Esophagus muscularis mucosa (tissue), 4 donors: Measurements from ENCODE around the gene ADIPOR1. TPM values are rescaled to one million over a fixed set of nuclear protein-coding genes. Genes with fewer than 3 reads are reported as not detected.

Experiments used
- DNase-seq: peaks from one replicate; pipeline ENCODE4 v3.0.0-alpha.2; 2017; ENCODE audit errors: extremely low spot score
- H3K27ac ChIP-seq, 4 donors: fragments of 200-600 bp; sonication (generic); replicated peaks in 1 of 4; 1 replicate in 3 of 4; 2 replicates in 1 of 4; pipeline ENCODE4 v1.5.1; 2016 to 2019; ENCODE audit warnings: mild to moderate bottlenecking in 1 of 4
- H3K27me3 ChIP-seq, 4 donors: fragments of 200-600 bp; sonication (generic); one replicate each; pipeline versions ENCODE4 v1.5.1 to v1.6.0; 2016 to 2019
- H3K36me3 ChIP-seq, 4 donors: fragments of 200-600 bp; sonication (generic); one replicate each; pipeline ENCODE4 v1.5.1; 2016 to 2019
- H3K4me1 ChIP-seq, 4 donors: fragments of 200-600 bp; sonication (generic); one replicate each; pipeline ENCODE4 v1.5.1; 2016 to 2019
- H3K4me3 ChIP-seq, 4 donors: fragments of 200-600 bp; sonication (generic); 1 replicate in 2 of 4; 2 replicates in 2 of 4; pipeline ENCODE4 v1.5.1; 2016 to 2019; ENCODE audit warnings: mild to moderate bottlenecking in 4 of 4, moderate library complexity in 1 of 4
- H3K9me3 ChIP-seq, 4 donors: fragments of 200-600 bp; sonication (generic); 1 replicate in 3 of 4; 2 replicates in 1 of 4; pipeline ENCODE4 v1.5.1; 2016 to 2019
- CTCF ChIP-seq, 3 experiments: fragments of 200-600 bp in 2 of 3; fragments of 450-650 bp in 1 of 3; sonication (generic) in 2 of 3; IDR thresholded peaks; one replicate each; pipeline ENCODE4 v1.5.1; 2017 to 2019; ENCODE audit warnings: antibody characterized with exemption in 3 of 3, mild to moderate bottlenecking in 2 of 3, moderate library complexity in 1 of 3
- EP300 ChIP-seq: sonication (generic); formaldehyde crosslinking; IDR thresholded peaks from one replicate; pipeline ENCODE4 v1.6.1; 2017; ENCODE audit warnings: antibody characterized with exemption
- POLR2A ChIP-seq: fragments of 450-650 bp; IDR thresholded peaks from one replicate; pipeline ENCODE4 v1.6.1; 2017; ENCODE audit warnings: antibody characterized with exemption, moderate library complexity, mild to moderate bottlenecking, low read depth
- POLR2AphosphoS5 ChIP-seq, 2 donors: sonication (generic); formaldehyde crosslinking; IDR thresholded peaks; one replicate each; pipeline ENCODE4 v1.6.1; 2017; ENCODE audit warnings: antibody characterized with exemption in 2 of 2
- WGBS: methylation state at CpG from one replicate; pipeline ENCODE4 v1.1.5; 2018; 5-methylcytosine and 5-hydroxymethylcytosine counted together
- intact Hi-C: fragments of 100-400 bp; cut with DNase I; formaldehyde crosslinking; loops from one replicate; pipeline ENCODE4 v1.15.1; 2023
- total RNA-seq, 4 donors: library from RNA; depleted of rRNA; stranded (reverse); fragments of >200 nt; gene quantifications; one replicate each; pipeline versions ENCODE4 v1.1.0 to v1.2.1, GENCODE V29; 2016

Gene ADIPOR1
- total RNA-seq, 4 donors from 2014 or later, result 53.6 to 93.4 (median 70.0) TPM

- Histone ChIP-seq H3K36me3 (no peaks in the 10 kb centered on the region), H3K27me3 (peaks cover 0 to 8% (median 0%) of the 10 kb centered on the region in 4 donors), H3K4me3 (no peak overlapping the region), H3K4me1 (no peaks in the 10 kb centered on the region), H3K9me3 (no peaks in the 10 kb centered on the region), H3K27ac (no peak overlapping the region)
- DNase-seq, result no peak
- TF ChIP-seq POLR2AphosphoS5 (IDR thresholded peaks at IDR 0.05), result no peak
- TF ChIP-seq POLR2A, result no peak
- TF ChIP-seq EP300, result no peak
- no peak for TF ChIP-seq CTCF (IDR thresholded peaks at IDR 0.05)
- intact Hi-C loops, result no loop called here
- 73% methylated on average over 3 of the region's 3 CpGs for WGBS
Measured at GRCh38 chr1:202982715-202983430, 24.8 kb upstream of the ADIPOR1 start.

- Histone ChIP-seq H3K27ac (no peak overlapping the region), H3K4me1 (no peaks in the 10 kb centered on the region), H3K27me3 (peaks cover 0 to 8% (median 0%) of the 10 kb centered on the region in 4 donors), H3K9me3 (no peaks in the 10 kb centered on the region), H3K36me3 (no peaks in the 10 kb centered on the region), H3K4me3 (no peak overlapping the region)
- TF ChIP-seq EP300 (no peak), POLR2A (no peak), POLR2AphosphoS5 (IDR thresholded peaks at IDR 0.05) (no peak), CTCF (IDR thresholded peaks at IDR 0.05) (no peak)
- 75% methylated on average over 2 of the region's 2 CpGs for WGBS
- DNase-seq, result no peak
- intact Hi-C loops, result no loop called here
Measured at GRCh38 chr1:202981939-202982338, 23.8 kb upstream of the ADIPOR1 start.

GRCh38 chr1:202979459-202979858, 21.3 kb upstream of the ADIPOR1 start:
- DNase-seq, result no peak
- Histone ChIP-seq H3K27me3 (peaks cover 0 to 12% (median 0%) of the 10 kb centered on the region in 4 donors), H3K4me3 (no peak overlapping the region), H3K4me1 (no peaks in the 10 kb centered on the region), H3K9me3 (no peaks in the 10 kb centered on the region), H3K27ac (no peak overlapping the region), H3K36me3 (no peaks in the 10 kb centered on the region)
- intact Hi-C loops, result no loop called here
- TF ChIP-seq EP300, result no peak
- no peak for TF ChIP-seq POLR2A
- no peak for TF ChIP-seq POLR2AphosphoS5 (IDR thresholded peaks at IDR 0.05)
- TF ChIP-seq CTCF (IDR thresholded peaks at IDR 0.05), result no peak
- 88% methylated on average over 2 of the region's 2 CpGs for WGBS

GRCh38 chr1:202976633-202977032, 18.5 kb upstream of the ADIPOR1 start:
- Histone ChIP-seq H3K27ac (no peak overlapping the region), H3K27me3 (peaks cover 0 to 12% (median 0%) of the 10 kb centered on the region in 4 donors), H3K4me1 (no peaks in the 10 kb centered on the region), H3K4me3 (no peak overlapping the region), H3K9me3 (no peaks in the 10 kb centered on the region), H3K36me3 (no peaks in the 10 kb centered on the region)
- TF ChIP-seq EP300, result no peak
- no peak for TF ChIP-seq CTCF (IDR thresholded peaks at IDR 0.05)
- no peak for TF ChIP-seq POLR2AphosphoS5 (IDR thresholded peaks at IDR 0.05)
- no peak for TF ChIP-seq POLR2A
- DNase-seq, result no peak
- intact Hi-C loops, result no loop called here
- WGBS, result 43% methylated on average over 3 of the region's 3 CpGs

- H3K27ac ChIP-seq, result no peak overlapping the region
- whole genome bisulfite sequencing, result 83% methylated on average over 3 of the region's 3 CpGs
- H3K27me3 ChIP-seq, result peaks cover 0 to 12% (median 0%) of the 10 kb centered on the region in 4 donors
- no peaks in the 10 kb centered on the region for H3K9me3 ChIP-seq
- no peaks in the 10 kb centered on the region for H3K4me1 ChIP-seq
- intact Hi-C loops, result no loop called here
- DNase-seq, result no peak
- H3K4me3 ChIP-seq, result no peak overlapping the region
- no peak for TF ChIP-seq POLR2AphosphoS5 (IDR thresholded peaks at IDR 0.05)
- no peak for TF ChIP-seq EP300
- no peak for TF ChIP-seq POLR2A
- TF ChIP-seq CTCF (IDR thresholded peaks at IDR 0.05), result no peak
- no peaks in the 10 kb centered on the region for H3K36me3 ChIP-seq
Measured at GRCh38 chr1:202974856-202975255, 16.7 kb upstream of the ADIPOR1 start.
